HG02885 (cell line): ENCODE measurements around the gene GPC4.
"Not testable (repeated sequence)": the region's sequence is repeated elsewhere in the genome, so short reads cannot be mapped to it uniquely, and the experiment has no call there.

Experiments
- ATAC-seq: cut with Tn5 transposase; IDR thresholded peaks from one replicate; pipeline ENCODE4 v1.9.1; 2021; ENCODE audit warnings: mild to moderate bottlenecking; ENCODE audit not compliant: unreplicated experiment, poor library complexity

Gene GPC4

GRCh38 chrX:133370696-133371275 is 44.5 kb downstream of the GPC4 start:
- no peak for ATAC-seq

DNA sequence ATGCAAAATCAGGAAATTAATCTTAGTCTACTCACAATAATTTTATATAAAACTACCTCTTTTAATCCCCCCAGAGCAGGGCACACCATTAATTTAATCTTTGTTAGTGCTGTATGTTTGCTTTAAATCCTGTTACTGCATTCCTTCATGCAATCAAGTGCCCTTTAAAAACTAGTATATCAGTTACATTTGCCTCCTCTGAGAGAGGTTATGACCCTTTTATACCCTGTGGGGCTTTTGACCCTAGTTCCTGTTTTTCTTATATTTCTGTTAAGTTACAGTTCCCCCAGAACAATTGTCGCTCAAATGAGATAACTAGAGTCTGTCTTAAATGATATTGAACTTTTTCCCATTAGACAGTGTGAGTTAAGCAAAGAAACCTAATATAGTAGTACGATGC is 46.2 kb downstream of the GPC4 start:
- no peak for ATAC-seq

GRCh38 chrX:133366735-133367134 is 48.6 kb downstream of the GPC4 start:
- ATAC-seq: no peak

DNA sequence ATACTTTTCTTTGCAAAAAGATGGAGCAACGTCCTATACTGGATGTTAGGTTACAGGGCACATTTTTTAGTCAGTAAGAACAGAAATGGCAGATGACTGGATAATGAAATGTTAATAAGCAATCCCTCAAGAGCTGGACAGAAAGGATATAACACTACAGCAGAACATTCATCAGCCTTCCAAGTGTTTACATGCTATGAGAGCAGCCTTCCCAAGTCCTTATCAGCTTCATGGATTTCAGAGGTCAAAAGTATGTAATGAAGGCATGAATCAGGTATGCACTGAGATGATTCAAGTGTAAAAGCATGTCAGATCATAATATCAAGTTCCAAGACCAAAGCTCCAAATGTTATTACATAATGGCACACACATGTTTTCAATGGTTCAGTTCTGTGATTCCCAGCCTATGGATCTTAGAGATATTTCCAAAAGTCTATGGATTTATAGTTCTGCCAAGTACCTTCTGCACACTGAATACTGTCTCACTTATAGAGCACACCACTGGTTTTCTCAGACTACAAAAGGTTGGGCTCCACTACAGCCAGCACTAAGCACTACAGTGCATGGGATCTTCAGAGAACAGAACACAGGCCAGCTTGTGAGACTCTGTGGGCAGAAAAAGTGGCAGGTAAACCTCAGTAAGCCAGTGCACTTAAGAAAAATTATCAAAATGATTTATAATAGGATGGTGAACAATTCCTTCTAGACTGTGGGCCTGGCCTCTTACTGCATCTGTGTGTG is 49.2 kb downstream of the GPC4 start:
- no peak for ATAC-seq

GRCh38 chrX:133364865-133365264 is 50.4 kb downstream of the GPC4 start:
- ATAC-seq: no peak

GRCh38 chrX:133364196-133364595 is 51.1 kb downstream of the GPC4 start:
- ATAC-seq: no peak

GRCh38 chrX:133362538-133362937 is 52.8 kb downstream of the GPC4 start:
- no peak for ATAC-seq

DNA sequence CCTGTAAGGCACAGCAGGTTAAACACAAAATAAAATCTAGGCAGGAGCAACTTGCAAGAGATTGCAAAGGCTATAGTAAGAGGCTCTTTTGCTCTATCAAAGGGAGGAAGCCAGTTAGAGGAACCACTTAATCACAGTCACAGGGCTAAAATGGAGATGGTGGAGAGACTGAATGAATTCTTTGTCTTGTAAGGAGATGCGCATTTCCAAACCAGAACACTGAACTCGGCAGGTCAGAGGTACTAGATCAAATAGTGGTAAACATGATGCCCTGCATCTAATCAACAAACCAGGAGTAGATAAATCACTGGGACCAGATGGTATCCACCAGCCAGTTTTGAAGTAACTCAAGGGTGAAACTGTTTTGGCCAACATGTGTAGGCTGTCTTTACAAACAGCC is 55.8 kb downstream of the GPC4 start:
- no peak for ATAC-seq

DNA sequence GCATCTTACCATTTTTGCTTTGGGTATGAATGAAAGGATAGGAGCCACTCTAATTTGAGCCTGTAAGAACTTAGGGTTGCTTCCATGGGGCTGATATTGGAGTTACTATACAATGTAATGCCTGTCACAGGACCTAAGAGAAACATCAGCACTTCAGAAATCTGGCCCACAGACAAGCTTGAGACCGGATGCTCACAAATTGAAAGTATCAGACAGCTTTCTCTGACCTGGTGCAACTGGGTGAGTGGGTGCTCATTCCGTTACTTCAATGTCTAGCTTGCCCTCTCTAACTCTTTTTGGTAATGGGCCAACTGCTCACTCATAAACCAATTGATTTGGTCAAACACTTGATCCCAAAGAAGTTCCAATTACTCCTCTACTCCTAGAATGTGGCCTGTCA is 62.1 kb downstream of the GPC4 start:
- ATAC-seq: no peak

GRCh38 chrX:133350751-133351150 is 64.5 kb downstream of the GPC4 start:
- no peak for ATAC-seq

DNA sequence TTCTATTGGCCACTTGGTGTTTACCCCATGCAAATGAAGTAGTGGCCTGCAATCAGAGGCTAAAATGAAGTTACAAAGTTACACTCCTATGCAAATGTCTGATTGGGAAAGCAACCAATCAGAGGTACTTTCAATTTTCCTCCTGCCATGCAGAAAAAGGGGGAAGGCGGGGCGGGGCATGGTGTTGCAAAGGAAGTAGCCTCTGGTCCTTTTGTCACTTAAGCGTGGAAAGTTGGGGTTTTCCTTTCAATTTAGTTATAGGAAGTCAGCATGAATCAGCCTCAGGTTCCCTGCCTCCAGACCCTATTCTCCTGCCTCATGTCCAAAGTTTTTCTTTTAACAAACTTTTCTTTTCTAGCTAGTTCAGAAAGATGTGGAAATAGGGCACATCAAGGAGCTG is 69.3 kb downstream of the GPC4 start:
- ATAC-seq: no peak

DNA sequence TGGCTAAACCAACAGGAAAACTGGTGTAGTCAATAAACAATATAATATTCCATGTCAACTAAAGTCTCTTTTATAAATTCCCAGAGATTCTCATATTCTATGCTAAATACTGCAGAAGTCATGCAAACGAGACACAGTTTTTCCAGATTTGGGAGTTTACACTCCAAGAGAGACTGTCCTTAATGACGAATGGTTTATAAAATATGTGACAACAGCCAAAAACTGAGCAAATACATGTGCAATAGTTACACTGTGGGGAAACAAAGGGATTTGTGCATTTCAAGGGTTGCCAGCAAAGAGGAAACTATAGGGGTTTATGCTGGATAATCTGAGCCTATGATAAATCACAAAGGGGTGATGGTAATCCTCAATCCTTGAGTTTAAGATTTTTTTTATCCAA is 75.7 kb downstream of the GPC4 start:
- ATAC-seq: no peak

- ATAC-seq: no peak
Observed at GRCh38 chrX:133337250-133337649, 78.0 kb downstream of the GPC4 start.

DNA sequence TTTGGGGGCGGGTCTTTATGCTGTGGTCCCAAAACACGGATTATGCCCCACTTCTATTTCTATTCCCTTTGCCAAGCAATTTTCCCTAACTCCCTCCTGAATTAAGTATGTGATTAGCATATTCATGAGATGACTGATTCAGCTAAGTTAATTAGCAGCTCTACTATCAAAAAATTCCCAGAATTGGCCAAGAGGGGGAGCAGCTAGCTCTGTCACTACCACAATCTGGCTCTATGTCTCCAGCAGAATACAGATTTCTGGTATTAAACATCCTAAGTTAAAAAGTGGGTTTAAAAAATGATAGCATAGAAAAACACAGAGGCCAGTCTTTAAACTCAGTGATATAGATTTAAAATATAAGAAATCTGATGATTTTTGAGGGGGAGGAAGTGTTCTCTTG is 80.3 kb downstream of the GPC4 start:
- no peak for ATAC-seq

GRCh38 chrX:133333154-133333750 is 82.0 kb downstream of the GPC4 start:
- no peak for ATAC-seq

DNA sequence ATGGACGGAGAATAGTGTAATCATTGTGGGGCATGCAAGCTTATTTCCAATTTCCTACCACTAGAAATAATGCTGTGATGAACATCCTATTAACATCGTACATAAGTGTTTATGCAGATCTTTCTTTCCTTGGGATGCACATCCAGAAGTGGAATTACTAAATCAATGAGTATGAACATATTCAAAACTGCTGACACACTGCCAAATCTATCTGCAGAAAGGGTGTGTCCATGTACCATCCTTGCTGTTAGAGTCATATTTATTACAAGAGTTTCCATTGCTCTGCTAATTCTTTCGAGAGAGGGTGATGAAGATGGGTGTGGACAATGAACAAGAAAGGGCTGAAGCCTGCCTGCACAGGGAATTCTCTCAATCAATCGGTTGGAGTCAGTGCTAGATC is 82.6 kb downstream of the GPC4 start:
- no peak for ATAC-seq

GRCh38 chrX:133330956-133331355 is 84.3 kb downstream of the GPC4 start:
- ATAC-seq: no peak

DNA sequence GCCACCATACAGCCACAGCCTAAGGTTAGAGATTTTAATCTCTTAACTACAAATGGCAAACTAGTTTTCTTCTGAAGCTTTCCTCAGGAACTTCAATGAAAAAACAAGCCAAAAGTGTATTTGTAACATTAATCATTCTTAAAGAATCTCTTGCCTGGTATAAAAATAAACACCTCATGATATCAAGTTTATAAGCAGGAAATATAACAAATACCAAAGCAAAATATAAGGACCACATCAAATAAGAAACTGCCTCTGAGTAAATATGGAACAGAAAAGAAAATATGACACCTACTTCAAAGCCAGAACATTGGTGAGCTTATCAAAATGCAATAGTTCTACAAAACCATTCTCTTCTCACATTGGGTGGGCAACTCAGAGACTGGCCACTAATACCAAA is 89.9 kb downstream of the GPC4 start:
- ATAC-seq: no peak

DNA sequence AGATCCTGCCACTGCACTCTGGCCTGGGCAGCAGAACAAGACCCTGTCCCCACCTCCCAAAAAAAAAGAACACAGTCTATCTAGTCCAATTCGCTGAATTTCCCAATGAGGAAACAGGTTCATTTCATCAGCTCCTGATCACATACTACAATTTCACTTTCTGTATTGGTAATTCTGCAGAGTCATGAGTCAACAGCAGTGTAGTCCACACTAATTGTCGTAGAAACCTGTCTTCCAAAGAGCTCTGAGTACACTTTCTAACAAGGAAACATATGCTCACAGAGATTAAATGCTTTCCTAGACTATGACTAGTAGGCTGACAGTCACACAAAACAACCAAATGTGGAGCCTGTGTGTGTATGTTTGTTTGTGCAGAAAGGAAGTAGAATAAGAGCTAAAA is 91.9 kb downstream of the GPC4 start:
- ATAC-seq: no peak

- not testable (repeated sequence) for ATAC-seq
Observed at GRCh38 chrX:133322269-133322668, 93.0 kb downstream of the GPC4 start.

GRCh38 chrX:133321451-133321850 is 93.8 kb downstream of the GPC4 start:
- no peak for ATAC-seq

- no peak for ATAC-seq
Observed at GRCh38 chrX:133314281-133314680, 101.0 kb downstream of the GPC4 start.
